Cardiac muscle cell (in vitro differentiated cells and primary cell): ENCODE measurements around the gene NFASC. TPM values are rescaled to one million over a fixed set of nuclear protein-coding genes. Genes with fewer than 3 reads are reported as not detected.

Source experiments
- DNase-seq, 2 donors: peaks; one replicate each; pipeline versions ENCODE4 v3.0.0 to v3.0.0-alpha.2; 2010 to 2017; ENCODE audit warnings: low read depth in 1 of 2, low spot score in 1 of 2
- H3K27ac ChIP-seq: fragments of 200-600 bp; sonication (generic); 2 replicates; pipeline ENCODE4 v1.5.1; 2016
- H3K27me3 ChIP-seq: fragments of 200-600 bp; sonication (generic); 2 replicates; pipeline ENCODE4 v1.6.0; 2016; ENCODE audit warnings: control low read depth
- H3K36me3 ChIP-seq: fragments of 200-600 bp; sonication (generic); 2 replicates; pipeline ENCODE4 v1.5.1; 2016; ENCODE audit warnings: control low read depth
- H3K4me1 ChIP-seq: fragments of 200-600 bp; sonication (generic); 2 replicates; pipeline ENCODE4 v1.8.1; 2017; ENCODE audit warnings: low read depth, mild to moderate bottlenecking, mixed run types
- H3K4me3 ChIP-seq: fragments of 200-600 bp; sonication (generic); 2 replicates; pipeline ENCODE4 v1.5.1; 2016; ENCODE audit warnings: mild to moderate bottlenecking
- H3K9me3 ChIP-seq: fragments of 200-600 bp; sonication (generic); 2 replicates; pipeline ENCODE4 v1.5.1; 2017; ENCODE audit warnings: low read depth, mild to moderate bottlenecking, control low read depth
- CTCF ChIP-seq: IDR thresholded peaks from 2 replicates; pipeline ENCODE4 v1.5.1; 2012; ENCODE audit warnings: low read depth, mild to moderate bottlenecking, low read length
- polyA plus RNA-seq: library from polyadenylated mRNA; unstranded; fragments of >200 nt; fragmentation: Nextera tagmentation; extraction: Ambion mirVana; gene quantifications from 2 replicates; pipeline ENCODE4 v1.2.1, GENCODE V29; 2016
- total RNA-seq: library from RNA; depleted of rRNA; stranded (reverse); fragments of >200 nt; gene quantifications from 2 replicates; pipeline ENCODE4 v1.2.3, GENCODE V29; 2016

The NFASC gene
- total and polyA plus RNA-seq, 2 experiments from 2014 or later, result 0.63 TPM; not detected in 1

GRCh38 chr1:204973449-204973848 is 102.8 kb downstream of the NFASC start:
- no peaks in the 10 kb centered on the region for H3K36me3 ChIP-seq

GRCh38 chr1:204974327-204974726 is 103.7 kb downstream of the NFASC start:
- DNase-seq, result no peak
- Histone ChIP-seq H3K27me3 (peaks cover 17% of the 10 kb centered on the region), H3K36me3 (no peaks in the 10 kb centered on the region), H3K4me1 (no peaks in the 10 kb centered on the region), H3K4me3 (no peak overlapping the region), H3K27ac (no peak overlapping the region), H3K9me3 (no peaks in the 10 kb centered on the region)
- no peak for TF ChIP-seq CTCF

More at GRCh38 chr1:204973449-204973848, 102.8 kb downstream of the NFASC start:
- no peak for TF ChIP-seq CTCF
- Histone ChIP-seq H3K27me3 (peaks cover 17% of the 10 kb centered on the region), H3K4me1 (no peaks in the 10 kb centered on the region), H3K27ac (no peak overlapping the region), H3K9me3 (no peaks in the 10 kb centered on the region), H3K4me3 (no peak overlapping the region)
- DNase-seq, result no peak

- no peak for TF ChIP-seq CTCF
- Histone ChIP-seq H3K9me3 (no peaks in the 10 kb centered on the region), H3K4me3 (no peak overlapping the region), H3K27me3 (peaks cover 17% of the 10 kb centered on the region), H3K36me3 (no peaks in the 10 kb centered on the region), H3K4me1 (no peaks in the 10 kb centered on the region), H3K27ac (no peak overlapping the region)
- DNase-seq, result no peak
Measured at GRCh38 chr1:204975021-204975420, 104.4 kb downstream of the NFASC start.

- Histone ChIP-seq H3K9me3 (no peaks in the 10 kb centered on the region), H3K27me3 (peaks cover 19% of the 10 kb centered on the region), H3K4me1 (no peaks in the 10 kb centered on the region), H3K27ac (no peak overlapping the region), H3K36me3 (no peaks in the 10 kb centered on the region), H3K4me3 (no peak overlapping the region)
- DNase-seq, result peak; percentile 63 to 69
- peak; percentile 89 for TF ChIP-seq CTCF
Measured at GRCh38 chr1:204975568-204976235, 105.0 kb downstream of the NFASC start.

- H3K9me3 ChIP-seq, result no peaks in the 10 kb centered on the region
- H3K27ac ChIP-seq, result no peak overlapping the region
- H3K27me3 ChIP-seq, result peaks cover 23% of the 10 kb centered on the region
- H3K4me1 ChIP-seq, result no peaks in the 10 kb centered on the region
- H3K36me3 ChIP-seq, result no peaks in the 10 kb centered on the region
- no peak for DNase-seq
- no peak for TF ChIP-seq CTCF
- no peak overlapping the region for H3K4me3 ChIP-seq
Measured at GRCh38 chr1:204976646-204977045, 106.0 kb downstream of the NFASC start.

GRCh38 chr1:204977318-204977717 is 106.7 kb downstream of the NFASC start:
- H3K4me3 ChIP-seq, result no peak overlapping the region
- DNase-seq, result no peak
- H3K27ac ChIP-seq, result no peak overlapping the region
- H3K9me3 ChIP-seq, result no peaks in the 10 kb centered on the region
- H3K4me1 ChIP-seq, result no peaks in the 10 kb centered on the region
- no peak for TF ChIP-seq CTCF
- no peaks in the 10 kb centered on the region for H3K36me3 ChIP-seq
- peaks cover 23% of the 10 kb centered on the region for H3K27me3 ChIP-seq
